HEK293T (cell line): ENCODE data around the gene GREM1.

ENCODE experiments used
- CTCF ChIA-PET: fragments of 350-600 bp; formaldehyde crosslinking; extraction: SDS; loops from one replicate; lab custom pipeline; 2021; ENCODE audit warnings: antibody characterized with exemption, inconsistent platforms; lab: Yijun Ruan, JAX
- POLR2A ChIA-PET: fragments of 350-600 bp; formaldehyde crosslinking; extraction: SDS; loops from one replicate; lab custom pipeline; 2020; ENCODE audit warnings: antibody characterized with exemption, inconsistent platforms; lab: Yijun Ruan, JAX
- DNase-seq: peaks from one replicate; pipeline ENCODE4 v3.0.0; 2012; ENCODE audit warnings: mixed read lengths; ENCODE audit errors: extremely low spot score
- ARNT ChIP-seq: fragments of 450-650 bp; IDR thresholded peaks from 2 replicates; pipeline ENCODE4 v1.6.1; 2017; ENCODE audit warnings: mild to moderate bottlenecking
- BHLHE40 ChIP-seq: fragments of 450-650 bp; IDR thresholded peaks from 2 replicates; pipeline ENCODE4 v1.6.1; 2016; ENCODE audit warnings: mild to moderate bottlenecking, moderate library complexity, borderline replicate concordance
- CTBP1 ChIP-seq: fragments of 450-650 bp; IDR thresholded peaks from 2 replicates; pipeline ENCODE4 v1.6.1; 2016; ENCODE audit warnings: borderline replicate concordance
- ELF4 ChIP-seq: fragments of 450-650 bp; IDR thresholded peaks from 2 replicates; pipeline ENCODE4 v1.6.1; 2017; ENCODE audit warnings: antibody characterized with exemption
- FOXA1 ChIP-seq: fragments of 450-650 bp; IDR thresholded peaks from 2 replicates; pipeline ENCODE4 v1.6.1; 2016; ENCODE audit warnings: mild to moderate bottlenecking
- FOXK2 ChIP-seq: fragments of 450-650 bp; IDR thresholded peaks from 2 replicates; pipeline ENCODE4 v1.6.1; 2016; ENCODE audit warnings: mild to moderate bottlenecking
- FOXM1 ChIP-seq: fragments of 450-650 bp; IDR thresholded peaks from 2 replicates; pipeline ENCODE4 v1.6.1; 2017; ENCODE audit warnings: mild to moderate bottlenecking, borderline replicate concordance
- HDGF ChIP-seq: fragments of 450-650 bp; IDR thresholded peaks from 2 replicates; pipeline ENCODE4 v1.6.1; 2017; ENCODE audit warnings: antibody characterized with exemption, borderline replicate concordance
- L3MBTL2 ChIP-seq: fragments of 450-650 bp; conservative IDR thresholded peaks from 2 replicates; pipeline ENCODE4 v1.6.1; 2016; ENCODE audit warnings: mild to moderate bottlenecking
- LEF1 ChIP-seq: fragments of 450-650 bp; IDR thresholded peaks from 2 replicates; pipeline ENCODE4 v1.6.1; 2017; ENCODE audit warnings: mild to moderate bottlenecking, borderline replicate concordance
- NFRKB ChIP-seq: fragments of 450-650 bp; IDR thresholded peaks from 2 replicates; pipeline ENCODE4 v1.6.1; 2016; ENCODE audit warnings: mild to moderate bottlenecking, moderate library complexity
- PKNOX1 ChIP-seq: fragments of 450-650 bp; IDR thresholded peaks from 2 replicates; pipeline ENCODE4 v1.6.1; 2016
- SP1 ChIP-seq: fragments of 450-650 bp; IDR thresholded peaks from 2 replicates; pipeline ENCODE4 v1.6.1; 2017
- SUZ12 ChIP-seq: fragments of 450-650 bp; IDR thresholded peaks from 2 replicates; pipeline ENCODE4 v1.6.1; 2016; ENCODE audit warnings: mild to moderate bottlenecking
- TARDBP ChIP-seq: fragments of 450-650 bp; IDR thresholded peaks from 2 replicates; pipeline ENCODE4 v1.6.1; 2016
- ZNF384 ChIP-seq: fragments of 450-650 bp; IDR thresholded peaks from 2 replicates; pipeline ENCODE4 v1.6.1; 2016

GREM1 gene

GRCh38 chr15:32706704-32707103 is 11.1 kb upstream of the GREM1 start:
- CTCF ChIA-PET: no interaction called here
- POLR2A ChIA-PET: no interaction called here
- TF ChIP-seq HDGF (no peak), TARDBP (no peak), FOXM1 (no peak), ELF4 (no peak), FOXK2 (no peak), ARNT (no peak), NFRKB (no peak), L3MBTL2 (no peak), ZNF384 (no peak), SP1 (no peak), FOXA1 (no peak), BHLHE40 (no peak), LEF1 (no peak)
- DNase-seq: no peak

GRCh38 chr15:32707436-32707835 is 10.4 kb upstream of the GREM1 start:
- no peak for DNase-seq
- POLR2A ChIA-PET: no interaction called here
- CTCF ChIA-PET: no interaction called here
- TF ChIP-seq LEF1: no peak
- no peak for TF ChIP-seq TARDBP
- TF ChIP-seq PKNOX1: no peak
- no peak for TF ChIP-seq ZNF384
- TF ChIP-seq FOXK2: no peak
- no peak for TF ChIP-seq SP1
- TF ChIP-seq ARNT: no peak
- no peak for TF ChIP-seq FOXA1
- TF ChIP-seq CTBP1: no peak
- TF ChIP-seq FOXM1: no peak
- no peak for TF ChIP-seq L3MBTL2
- no peak for TF ChIP-seq BHLHE40
- no peak for TF ChIP-seq ELF4
- TF ChIP-seq SUZ12: no peak
- no peak for TF ChIP-seq NFRKB
- no peak for TF ChIP-seq HDGF

- no peak for DNase-seq
- TF ChIP-seq SP1: no peak
- TF ChIP-seq FOXA1: no peak
- TF ChIP-seq SUZ12: no peak
- no peak for TF ChIP-seq FOXM1
- no peak for TF ChIP-seq BHLHE40
- TF ChIP-seq PKNOX1: no peak
- ChIA-PET POLR2A (no interaction called here), CTCF (no interaction called here)
Observed at GRCh38 chr15:32709295-32710033, 8.3 kb upstream of the GREM1 start.

- ChIA-PET POLR2A (no interaction called here), CTCF (no interaction called here)
- no peak for DNase-seq
- no peak for TF ChIP-seq ELF4
- TF ChIP-seq BHLHE40: no peak
- TF ChIP-seq SP1: no peak
- TF ChIP-seq SUZ12: no peak
Observed at GRCh38 chr15:32715276-32715675, 2.5 kb upstream of the GREM1 start.

- CTCF ChIA-PET: no interaction called here
- POLR2A ChIA-PET: no interaction called here
- DNase-seq: no peak
- TF ChIP-seq FOXA1 (no peak), NFRKB (no peak), ZNF384 (no peak), FOXK2 (no peak), FOXM1 (no peak), CTBP1 (no peak), ARNT (no peak), BHLHE40 (no peak), ELF4 (no peak), SP1 (no peak), PKNOX1 (no peak), LEF1 (no peak)
Observed at GRCh38 chr15:32716216-32716914, 1.4 kb upstream of the GREM1 start.

- ChIA-PET POLR2A (no interaction called here), CTCF (no interaction called here)
- DNase-seq: no peak
- TF ChIP-seq PKNOX1: no peak
- TF ChIP-seq ELF4: no peak
- TF ChIP-seq L3MBTL2: no peak
- TF ChIP-seq LEF1: no peak
- TF ChIP-seq TARDBP: no peak
- TF ChIP-seq FOXM1: no peak
- no peak for TF ChIP-seq FOXA1
- no peak for TF ChIP-seq FOXK2
- no peak for TF ChIP-seq CTBP1
- no peak for TF ChIP-seq BHLHE40
Observed at GRCh38 chr15:32716915-32717425, 834 bp upstream of the GREM1 start.
